ENCODE results near the gene PRKAB2. TPM values are rescaled to one million over a fixed set of nuclear protein-coding genes. Genes with fewer than 3 reads are reported as not detected.
"Not testable (repeated sequence)": the region's sequence is repeated elsewhere in the genome, so short reads cannot be mapped to it uniquely, and the experiment has no call there.

Gene PRKAB2
- total RNA-seq, 1 donor from 2014 or later, result 34.6 TPM

DNA sequence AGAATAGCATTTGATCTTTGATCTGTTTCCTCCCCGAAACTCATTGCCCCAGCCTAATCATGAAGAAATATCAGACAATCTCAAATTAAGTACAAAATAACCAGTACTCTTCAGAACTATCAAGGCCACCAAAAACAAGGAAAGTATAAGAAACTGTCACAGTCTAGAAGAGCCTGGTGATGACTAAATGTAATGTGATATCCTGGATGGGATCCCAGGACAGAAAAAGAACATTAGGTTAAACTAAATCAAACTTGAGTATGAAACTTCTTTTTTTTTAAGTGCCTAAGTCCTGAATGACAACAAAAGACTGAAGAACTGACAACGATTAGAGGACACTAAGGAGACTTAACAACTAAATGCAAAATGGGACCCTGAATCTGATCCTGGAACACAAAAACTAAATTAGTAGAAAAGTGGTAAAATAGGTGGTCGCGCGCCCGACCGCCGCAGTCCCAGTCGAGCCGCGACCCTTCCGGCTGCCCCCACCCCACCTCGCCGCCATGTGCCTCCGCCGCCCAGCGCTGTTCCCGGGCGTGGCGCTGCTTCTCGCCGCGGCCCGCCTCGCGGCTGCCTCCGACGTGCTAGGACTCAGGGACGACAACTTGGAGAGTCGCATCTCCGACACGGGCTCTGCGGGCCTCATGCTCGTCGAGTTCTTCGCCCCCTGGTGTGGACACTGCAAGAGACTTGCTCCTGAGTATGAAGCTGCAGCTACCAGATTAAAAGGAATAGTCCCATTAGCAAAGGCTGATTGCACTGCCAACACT, 5.5 kb upstream of the PRKAB2 start:
- FAIRE-seq (no peak), DNase-seq (ENCODE audit: low spot score in 2 of 2) (no peak)

DNA sequence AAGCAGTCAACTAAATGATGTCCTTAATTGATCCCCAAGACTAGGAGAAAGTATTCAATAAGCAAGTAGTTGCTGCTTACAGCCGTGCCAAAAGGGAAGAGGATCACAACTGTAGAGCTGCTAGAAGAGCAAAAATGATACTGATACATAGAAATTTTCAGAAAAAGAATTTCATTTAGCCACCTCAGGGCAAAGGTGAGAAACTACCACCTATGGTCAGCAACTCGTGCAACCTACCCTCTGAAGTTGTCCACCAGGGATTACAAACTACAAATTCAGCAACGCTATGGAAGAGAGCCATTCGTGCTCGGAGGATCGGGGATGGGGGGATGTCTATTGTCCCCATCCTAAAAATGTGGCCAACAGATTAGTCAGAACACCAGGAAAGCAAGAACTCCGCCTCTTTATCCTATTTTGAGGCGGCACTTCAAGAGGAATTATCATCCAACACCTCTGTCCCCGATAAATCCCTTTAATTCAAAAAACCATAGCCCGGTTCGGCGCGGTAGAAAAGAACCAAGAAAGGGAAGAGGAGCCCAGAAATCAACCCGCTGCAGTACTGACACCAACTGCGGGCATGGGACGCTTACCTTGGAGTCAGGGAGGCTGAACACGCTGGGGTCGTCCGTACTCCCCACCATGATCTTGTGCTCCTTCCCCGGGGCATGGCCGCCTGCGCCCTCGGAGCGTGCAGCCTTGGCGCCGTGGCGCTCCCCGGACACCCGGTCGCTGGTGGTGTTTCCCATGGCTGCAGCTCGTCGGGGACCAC, 687 bp downstream of the PRKAB2 start:
- DNase-seq (ENCODE audit: low spot score in 2 of 2) (no peak), FAIRE-seq (no peak)

DNA sequence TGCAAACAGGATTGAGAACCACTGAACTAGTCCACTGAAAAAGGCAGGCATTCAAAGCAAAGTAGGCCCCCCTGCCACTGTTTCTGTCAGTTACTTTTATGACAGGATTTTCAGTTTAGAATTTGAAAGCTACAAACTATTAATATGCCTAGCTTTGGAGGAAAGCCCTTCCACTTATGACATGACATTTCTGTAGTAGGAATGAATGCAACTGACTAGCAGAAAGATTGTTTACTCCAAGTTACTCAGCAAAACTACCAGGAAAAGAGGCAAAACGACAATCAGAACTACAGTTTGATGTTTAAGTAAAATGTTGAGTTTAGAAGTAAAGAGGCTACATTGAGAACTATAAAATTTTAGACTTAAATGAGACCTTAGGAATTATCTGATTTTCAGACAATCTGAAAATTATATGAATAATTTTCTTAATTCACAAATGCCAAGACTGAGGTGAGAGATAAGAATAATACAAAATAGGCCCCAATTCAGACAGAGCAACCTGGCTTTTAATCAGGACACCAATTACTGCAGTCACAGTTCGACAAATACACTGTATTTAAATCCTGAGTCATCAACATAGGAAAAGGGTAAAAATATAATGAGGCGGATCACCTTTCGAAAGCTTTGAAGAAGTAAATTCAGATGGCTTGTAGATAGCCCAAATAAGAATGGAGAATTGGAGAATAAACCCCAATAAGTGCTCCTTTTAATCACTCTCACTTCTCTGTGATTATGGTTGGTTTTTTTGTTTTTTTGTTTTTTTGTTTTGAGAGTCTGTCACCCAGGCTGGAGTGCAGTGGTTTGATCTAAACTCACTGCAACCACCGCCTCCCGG, 2.2 kb downstream of the PRKAB2 start:
- FAIRE-seq (no peak), DNase-seq (ENCODE audit: low spot score in 2 of 2) (no peak)

DNA sequence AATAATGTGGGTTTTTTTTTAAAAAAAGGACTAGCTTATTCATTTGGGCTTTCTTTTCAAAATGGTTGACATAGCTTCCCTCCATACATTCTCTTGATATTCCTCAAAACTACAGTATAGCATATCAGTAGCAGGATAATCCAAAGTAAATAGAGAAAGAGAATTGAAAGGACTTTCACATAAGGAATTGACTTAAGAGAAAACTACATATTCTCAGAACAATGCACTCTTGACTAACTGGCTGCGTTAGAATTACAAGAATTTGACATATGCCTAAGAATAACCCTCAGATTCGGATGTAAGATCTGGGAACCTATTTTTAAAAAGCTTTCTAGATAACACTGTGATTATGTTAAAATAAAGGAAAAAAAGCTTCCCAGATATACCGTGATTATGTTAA, 3.1 kb downstream of the PRKAB2 start:
- DNase-seq (ENCODE audit: low spot score in 2 of 2), result no peak
- FAIRE-seq, result no peak

DNA sequence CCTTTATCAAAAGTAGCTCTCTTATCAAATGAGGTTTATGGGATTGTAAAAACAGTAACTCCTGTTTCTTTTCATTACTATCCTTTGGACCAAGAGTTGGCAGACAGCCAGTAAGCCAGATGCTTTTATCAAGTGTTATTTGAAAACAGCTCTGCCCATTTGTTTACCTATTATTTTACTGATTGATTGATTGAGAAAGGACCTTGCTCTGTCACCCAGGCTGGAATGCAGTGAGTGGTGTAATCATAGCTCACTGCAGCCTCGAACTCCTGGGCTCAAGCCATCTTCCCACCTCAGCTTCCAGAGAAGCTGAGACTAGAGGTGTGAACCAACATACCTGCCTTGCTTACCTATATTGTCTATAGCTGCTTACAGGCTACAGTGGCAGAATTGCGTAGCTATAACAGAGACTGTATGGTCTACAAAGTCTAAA, 3.6 kb downstream of the PRKAB2 start:
- no peak for DNase-seq (ENCODE audit: low spot score in 2 of 2)
- no peak for FAIRE-seq

DNA sequence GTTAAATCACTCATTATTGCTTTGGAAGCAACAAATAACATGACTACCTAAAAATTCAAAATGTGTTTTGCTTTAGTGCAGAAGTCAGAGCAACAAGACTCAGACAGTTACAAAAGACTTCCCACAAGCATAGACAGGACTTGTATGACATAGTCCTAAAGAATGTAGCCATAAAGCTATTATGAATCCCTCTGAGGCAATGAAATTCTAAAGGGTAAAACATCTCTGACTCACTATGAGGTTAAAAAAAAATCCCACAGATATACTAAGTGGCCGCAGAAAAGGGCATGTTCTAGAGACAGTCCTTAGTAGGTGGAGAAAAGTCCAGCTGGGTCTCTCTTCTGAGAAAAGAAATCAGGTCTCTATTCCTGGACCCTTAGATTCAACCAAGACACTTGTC, 4.9 kb downstream of the PRKAB2 start:
- FAIRE-seq (no peak), DNase-seq (ENCODE audit: low spot score in 2 of 2) (no peak)

DNA sequence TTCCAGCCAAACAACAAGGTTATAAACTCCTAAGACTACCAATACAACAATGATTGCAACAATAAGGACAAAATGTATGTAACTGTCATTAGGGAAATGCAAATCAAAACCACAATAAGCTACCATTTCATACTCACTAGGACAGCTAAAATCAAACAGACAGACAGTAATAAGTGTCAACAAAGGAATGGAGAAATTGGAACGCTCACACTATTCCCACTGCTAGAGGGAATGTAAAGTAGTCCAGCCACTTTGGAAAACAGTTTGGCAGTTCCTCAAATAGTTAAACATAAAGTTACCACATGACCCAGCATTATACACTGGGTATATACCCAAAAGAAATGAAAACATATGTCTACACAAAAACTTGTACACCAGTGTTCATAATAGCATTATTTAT, 9.3 kb downstream of the PRKAB2 start:
- FAIRE-seq, result no peak
- no peak for DNase-seq (ENCODE audit: low spot score in 2 of 2)

DNA sequence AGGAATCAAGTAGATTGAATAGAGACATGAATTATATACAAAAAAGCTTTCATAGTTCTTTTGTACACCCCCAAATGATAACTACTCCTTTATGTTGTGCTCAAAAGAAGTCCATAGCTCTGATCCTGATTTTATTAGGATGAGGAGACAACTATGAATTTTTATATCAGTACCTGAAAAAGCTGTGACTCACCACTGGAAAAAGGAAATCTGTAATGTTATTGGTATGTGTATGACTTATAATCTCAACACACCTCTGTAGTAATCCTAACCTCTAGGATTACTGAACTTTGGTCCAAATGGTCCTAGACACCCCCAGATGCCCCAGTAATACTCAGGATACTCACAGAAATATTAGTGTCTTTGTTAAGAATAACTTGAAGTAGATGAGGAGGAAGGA, 10.2 kb downstream of the PRKAB2 start:
- FAIRE-seq (no peak), DNase-seq (ENCODE audit: low spot score in 2 of 2) (no peak)

DNA sequence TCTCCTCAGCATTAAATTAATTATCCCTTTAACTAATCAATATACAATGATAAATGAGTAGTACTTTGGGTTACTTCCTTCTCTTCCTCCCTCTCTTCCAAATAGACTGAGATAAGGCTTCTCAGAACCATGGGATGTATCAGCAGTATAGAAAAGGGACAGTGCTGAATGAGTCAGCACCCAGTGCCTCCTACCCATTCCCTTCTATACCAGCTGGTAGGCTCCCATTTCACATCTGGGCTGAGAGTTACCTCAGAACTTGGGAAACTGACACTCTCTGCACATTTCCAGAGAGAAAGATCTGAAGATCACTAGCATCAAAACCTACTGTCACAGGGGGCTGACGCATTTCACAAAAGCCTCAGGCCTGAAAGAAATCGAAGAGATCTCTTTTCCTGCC, 15.2 kb downstream of the PRKAB2 start:
- not testable (repeated sequence) for FAIRE-seq

DNA sequence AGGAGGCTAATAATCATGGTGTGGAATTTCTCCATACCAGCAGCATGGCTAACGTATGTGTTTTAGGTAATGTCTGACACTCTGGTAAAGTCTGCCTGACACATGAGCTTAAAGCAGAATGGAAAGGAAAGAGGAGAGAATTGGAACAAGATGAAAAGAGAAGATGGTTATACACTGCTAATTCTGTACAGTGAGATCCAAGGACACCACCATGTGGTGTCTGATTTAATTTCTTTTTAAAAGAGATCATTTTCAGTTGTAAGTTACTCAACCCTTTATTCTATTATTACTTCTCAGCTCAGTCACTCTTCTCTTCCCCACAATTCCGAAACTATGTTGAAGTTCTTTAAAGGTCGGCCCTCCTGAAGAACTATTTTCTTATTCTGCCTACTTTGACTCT, 15.6 kb downstream of the PRKAB2 start:
- FAIRE-seq, result no peak
- no peak for DNase-seq (ENCODE audit: low spot score in 2 of 2)

More for the DNA sequence above, 15.2 kb downstream of the PRKAB2 start:
- not testable (repeated sequence) for DNase-seq (ENCODE audit: low spot score in 2 of 2)

DNA sequence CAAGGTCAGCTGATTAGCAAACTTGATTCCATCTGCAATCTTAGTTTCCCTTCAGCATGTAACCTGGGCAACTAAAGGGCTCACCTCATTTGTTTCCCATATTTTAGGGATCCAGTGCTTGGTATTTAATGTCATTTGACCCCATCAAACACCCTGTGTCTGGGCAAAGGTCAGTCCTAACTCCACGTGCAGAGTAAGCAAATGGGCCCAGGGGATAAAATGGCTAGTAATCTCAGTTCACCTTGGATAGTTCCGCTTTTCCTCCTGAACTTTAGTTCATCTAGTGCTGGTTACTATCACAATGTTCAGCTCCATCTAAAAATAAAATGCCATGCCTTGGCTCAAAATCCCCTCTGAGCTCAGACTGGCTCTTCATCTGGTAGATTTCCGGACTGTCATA, 19.5 kb downstream of the PRKAB2 start:
- FAIRE-seq (no peak), DNase-seq (ENCODE audit: low spot score in 2 of 2) (no peak)

DNA sequence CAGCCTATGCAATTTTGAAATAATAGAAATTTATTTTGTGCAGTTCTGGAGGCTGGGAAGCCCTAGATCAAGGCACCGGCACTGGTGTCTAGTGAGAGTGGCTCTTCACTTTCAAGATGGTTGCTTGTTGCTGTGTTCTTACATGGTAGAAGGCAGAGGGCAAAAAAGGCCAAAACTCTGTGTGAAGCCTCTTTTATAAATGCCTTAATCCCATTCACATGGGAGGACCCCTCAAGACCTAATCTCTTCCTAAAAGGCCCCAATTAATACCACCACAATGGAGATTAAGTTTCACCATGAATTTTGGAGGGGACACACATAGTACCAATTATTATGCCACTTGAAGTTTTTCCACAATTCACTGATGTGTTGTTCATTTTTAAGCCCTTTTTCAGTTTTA, 21.0 kb downstream of the PRKAB2 start:
- FAIRE-seq (no peak), DNase-seq (ENCODE audit: low spot score in 2 of 2) (no peak)

DNA sequence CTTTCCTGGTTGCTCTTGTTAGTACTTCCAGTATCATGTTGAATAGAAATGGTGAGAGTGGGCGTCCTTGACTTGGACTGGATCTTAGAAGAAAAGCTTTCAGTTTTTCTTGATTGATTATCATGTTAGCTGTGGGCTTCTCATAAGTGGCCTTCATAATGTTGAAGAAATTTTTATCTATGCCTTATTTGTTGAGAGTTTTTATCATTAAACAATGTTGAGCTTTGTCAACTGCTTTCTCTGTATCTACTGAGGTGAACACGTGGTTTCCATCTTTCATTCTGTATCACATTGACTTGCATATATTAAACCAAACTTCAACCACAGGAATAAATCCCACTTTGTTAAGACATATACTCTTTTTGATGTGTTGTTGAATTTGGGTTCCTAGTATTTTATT, 29.4 kb downstream of the PRKAB2 start:
- FAIRE-seq, result no peak
- no peak for DNase-seq (ENCODE audit: low spot score in 2 of 2)

DNA sequence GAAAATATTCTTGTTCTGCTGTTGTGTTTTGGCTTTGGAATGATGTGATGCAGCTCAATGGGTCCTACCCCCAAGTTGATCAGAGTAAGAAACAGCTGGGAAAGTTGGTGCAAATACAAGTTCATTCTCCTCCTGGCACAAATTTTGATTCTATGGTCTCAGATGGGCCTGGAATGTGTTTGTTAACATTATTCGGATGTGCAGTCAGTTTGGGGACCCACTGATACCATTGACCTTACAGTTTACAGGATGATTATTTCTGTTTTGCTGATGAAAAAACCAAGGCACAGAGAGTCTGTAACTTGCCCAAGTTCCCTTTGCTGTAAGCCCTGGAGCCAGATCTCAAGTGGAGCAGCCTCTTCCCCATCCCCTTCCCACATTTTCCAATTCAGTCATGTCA, 41.5 kb downstream of the PRKAB2 start:
- FAIRE-seq; DNase-seq (ENCODE audit: low spot score in 2 of 2): not testable (repeated sequence)

DNA sequence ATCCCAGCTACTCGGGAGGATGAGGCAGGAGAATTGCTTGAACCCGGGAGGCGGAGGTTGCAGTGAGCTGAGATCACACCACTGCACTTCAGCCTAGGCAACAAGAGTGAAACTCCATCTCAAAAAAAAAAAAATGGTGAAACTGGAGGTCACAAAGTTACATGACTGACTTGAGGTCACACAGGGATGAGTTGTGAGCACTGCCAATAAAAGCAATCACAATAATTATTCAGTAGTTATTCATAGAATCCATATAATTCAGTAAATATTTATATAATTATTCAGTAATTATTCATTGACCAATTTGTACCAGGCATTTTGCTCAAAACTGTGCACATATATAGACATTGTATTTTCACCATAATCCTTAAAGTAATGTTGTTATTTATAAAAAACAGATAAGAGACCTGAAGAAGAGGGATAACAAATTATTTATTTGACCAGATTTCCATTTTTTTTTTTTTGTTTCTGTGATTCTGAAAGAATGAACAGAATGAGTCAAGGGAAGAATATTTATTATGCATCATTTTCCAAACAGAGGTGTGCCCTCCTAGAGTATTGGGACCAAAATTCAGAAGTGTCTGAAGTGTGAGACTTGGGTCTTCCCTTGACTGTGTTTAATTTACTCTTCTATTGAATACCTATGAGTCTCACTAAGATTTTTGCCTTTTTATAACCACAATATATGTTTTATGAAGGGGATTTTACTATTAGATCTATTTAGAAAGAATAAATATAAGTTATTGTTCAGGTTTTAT, 43.0 kb downstream of the PRKAB2 start:
- DNase-seq (ENCODE audit: low spot score in 2 of 2) (no peak), FAIRE-seq (no peak)

DNA sequence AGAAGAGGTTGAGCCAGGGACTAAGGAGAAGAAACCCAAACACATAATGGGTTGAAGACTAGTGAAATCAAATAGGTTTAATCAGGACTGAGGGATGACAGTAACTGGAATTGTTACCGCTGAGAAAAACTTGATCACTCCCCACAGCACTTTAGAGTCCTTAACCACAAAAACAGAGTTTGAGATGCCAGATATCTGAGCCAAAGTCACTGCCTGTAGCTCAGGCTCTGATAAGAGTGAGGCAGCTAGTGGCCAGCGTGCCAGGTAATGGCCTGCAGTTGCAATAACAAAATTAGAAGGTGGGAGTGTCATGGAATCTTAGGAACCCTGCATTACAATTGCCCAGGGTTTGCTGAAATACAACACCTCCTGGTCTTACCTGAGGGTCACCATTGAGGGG, 48.0 kb downstream of the PRKAB2 start:
- no peak for FAIRE-seq
- DNase-seq (ENCODE audit: low spot score in 2 of 2), result no peak

DNA sequence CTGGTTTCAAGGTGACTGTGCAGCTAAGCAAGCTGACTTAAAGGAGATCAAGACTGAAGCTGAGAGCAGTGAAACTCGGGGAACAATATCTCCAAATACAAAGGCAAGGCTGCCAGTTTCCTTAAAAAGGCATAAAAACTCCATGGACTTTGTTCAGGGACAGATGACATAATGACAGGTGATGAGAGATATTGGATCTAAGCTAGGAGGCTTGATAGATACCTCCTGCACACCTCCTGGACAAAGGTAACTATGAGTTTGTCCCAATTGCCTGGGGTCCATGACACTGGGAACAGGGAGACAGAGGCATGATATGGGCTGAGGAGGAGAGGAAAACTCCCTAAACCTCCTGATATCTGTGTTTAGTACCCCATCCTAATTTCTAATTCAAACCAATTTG, 55.2 kb downstream of the PRKAB2 start:
- FAIRE-seq, result no peak

DNA sequence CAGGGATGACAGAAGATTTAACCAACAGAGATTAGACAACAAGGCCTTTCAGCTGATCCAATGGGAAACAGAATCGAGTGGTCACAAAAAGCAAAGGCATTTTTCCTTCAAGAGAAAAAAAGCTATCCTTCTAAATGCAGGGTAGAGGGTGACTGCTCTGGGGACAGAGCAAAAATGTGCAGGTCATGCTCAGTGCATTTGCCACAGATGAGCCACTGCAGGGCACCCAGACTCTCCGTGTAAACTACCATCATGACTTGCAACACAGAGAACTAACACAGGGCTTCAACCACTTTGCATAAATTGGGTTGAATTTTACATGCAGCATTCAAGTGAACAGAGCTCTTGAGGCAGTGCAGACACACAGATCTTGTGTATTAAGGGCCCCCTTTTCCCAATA, 56.8 kb downstream of the PRKAB2 start:
- no peak for FAIRE-seq
- no peak for DNase-seq (ENCODE audit: low spot score in 2 of 2)

More for the DNA sequence above, 55.2 kb downstream of the PRKAB2 start:
- DNase-seq (ENCODE audit: low spot score in 2 of 2), result no peak

DNA sequence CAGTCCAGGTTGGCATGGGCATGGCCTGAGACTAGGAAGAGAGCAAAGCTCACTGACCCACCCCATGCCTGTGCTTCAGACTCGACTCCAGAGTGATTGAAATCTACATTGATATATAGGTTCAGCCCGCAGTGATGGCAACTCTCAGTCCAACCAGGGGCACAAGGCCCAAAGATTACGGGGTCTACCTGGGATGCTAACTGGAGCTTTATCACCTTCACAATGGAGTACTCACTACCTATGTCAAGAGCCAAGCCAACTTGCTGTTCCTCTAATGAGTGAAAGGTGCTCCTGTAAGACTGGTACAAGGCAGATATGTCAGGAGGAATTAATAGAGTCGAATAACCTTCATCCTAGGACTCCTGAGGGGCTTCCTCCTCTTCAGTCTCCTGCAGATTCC, 57.2 kb downstream of the PRKAB2 start:
- not testable (repeated sequence) for FAIRE-seq; DNase-seq (ENCODE audit: low spot score in 2 of 2)

DNA sequence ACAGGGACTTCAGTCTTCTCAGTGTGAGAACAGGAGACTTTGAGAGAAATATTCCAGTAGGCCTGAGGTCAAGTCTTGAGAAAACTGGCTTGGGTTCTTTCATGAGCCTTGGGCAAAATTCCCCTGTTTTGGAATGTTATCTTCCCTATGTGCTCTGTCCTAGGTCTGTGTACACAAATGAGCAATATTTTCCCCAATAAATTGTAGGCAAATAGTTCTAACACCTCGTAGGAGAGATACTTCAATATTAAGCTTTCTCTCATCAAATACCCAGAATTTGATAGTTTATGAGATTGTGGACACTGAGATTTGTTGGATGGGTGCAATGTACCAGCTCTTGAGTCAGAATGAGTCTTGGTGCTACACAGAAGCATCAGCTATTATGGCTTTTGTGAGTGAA, 57.9 kb downstream of the PRKAB2 start:
- not testable (repeated sequence) for FAIRE-seq; DNase-seq (ENCODE audit: low spot score in 2 of 2)

All from frontal cortex (tissue), 4 donors.